ENCODE measurements around the gene MINDY4.

The MINDY4 gene

DNA sequence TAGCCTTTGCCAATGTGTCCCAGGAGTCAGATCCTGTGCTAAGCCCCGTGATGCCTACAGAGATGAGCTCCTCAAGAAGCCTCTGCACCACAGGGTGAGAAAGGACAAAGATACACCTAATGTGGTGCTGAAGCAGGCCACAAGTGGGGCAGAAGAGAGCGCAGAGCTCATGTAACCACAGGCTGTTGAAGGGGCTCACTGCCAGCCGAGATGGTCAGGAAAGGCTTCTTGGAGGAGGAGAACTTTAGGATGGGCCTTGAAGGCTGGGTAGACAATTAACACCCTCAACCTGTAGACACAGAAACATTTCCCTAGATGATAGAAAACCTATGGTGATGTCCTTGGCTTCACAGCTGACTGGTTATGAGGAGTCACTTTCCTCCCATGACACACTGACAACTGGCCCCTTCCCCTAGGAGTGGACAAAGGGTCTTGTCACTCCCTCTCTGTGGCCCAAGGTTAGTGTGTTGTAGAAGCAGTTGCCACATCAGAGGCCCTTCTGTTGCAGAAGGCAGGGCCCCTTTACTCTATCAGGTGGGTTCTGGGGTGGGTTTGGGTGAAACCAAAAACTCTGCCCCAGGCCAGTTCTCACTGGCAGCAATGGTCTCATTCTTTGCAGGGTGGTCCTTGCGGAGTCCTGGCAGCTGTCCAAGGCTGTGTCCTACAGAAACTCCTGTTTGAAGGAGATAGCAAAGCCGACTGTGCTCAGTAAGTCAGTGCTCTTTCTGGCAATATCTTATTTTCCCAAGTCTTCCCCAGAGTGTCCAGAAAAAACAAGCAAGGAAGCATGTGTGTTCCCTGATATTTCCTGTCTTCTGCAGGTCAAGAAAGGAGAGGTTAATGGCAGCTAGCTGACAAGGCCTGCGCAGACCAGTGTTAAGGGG lies 69.2 kb downstream of the MINDY4 start:
- no peak for DNase-seq

DNA sequence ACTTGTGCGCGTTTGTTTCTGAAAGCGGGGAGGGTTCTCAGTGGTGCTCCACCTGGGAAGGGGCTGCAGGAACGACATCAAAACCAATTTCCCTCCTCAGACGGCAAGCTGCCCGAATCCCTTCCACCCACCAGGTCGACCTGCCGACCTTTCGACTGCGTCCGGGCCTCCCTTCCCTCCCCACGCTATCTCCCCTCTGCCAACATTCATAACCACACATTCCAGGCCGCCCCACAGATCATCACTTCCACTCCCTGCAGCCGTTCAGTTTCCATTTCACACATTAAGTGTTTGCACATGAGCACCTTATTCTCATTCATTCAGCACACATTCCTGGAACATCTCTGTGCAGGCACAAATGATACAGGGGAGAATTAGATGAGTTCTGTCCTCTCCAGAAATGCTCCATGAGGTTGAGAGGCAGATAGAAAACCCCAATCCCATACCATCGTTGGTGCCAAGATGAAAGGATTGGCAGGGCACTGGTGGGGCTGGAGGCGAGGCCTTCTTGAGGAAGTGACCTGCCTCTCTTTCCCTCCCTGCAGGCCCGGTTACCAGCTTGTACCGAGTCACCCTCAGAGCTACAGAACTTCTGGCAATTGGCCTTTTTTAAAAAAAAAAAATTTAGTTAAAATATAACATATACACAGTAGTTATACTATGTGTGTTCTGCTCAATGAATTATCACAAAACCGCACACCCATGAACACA lies 70.0 kb downstream of the MINDY4 start:
- DNase-seq = no peak

DNA sequence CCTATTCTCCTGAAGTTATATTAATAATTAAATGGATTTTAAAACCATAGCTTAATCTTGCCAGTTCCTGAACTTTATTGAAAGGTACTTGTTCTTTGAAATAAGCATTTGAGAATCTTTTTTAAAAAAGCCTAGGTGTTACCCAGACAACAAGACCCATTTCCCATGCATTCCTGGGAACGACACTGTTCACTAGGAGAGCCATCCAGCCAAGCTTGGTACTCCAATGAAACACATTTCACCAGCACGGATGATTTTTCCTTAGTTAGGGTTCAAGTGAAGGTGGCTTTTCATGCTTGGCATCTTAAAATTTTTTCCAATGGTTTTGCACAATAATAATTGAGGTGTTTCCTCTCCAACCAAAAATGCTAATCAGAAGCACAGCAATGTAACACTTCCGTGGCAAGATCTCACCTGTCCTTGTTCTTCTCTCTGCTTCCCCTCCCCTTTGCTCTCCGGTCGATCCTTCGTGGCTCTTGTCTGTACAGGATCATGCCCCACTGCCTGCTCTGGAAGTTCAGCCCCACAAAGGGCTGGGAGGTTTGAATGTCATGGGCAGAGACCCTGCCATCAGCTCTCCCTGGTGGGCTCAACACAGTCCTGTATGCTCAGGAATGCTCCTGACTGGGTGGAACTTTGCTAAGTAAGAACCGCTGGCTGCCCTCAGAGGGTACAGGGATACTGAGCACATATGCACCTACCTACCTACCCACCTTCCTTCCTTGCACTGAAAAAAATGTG lies 70.8 kb downstream of the MINDY4 start:
- DNase-seq = no peak

DNA sequence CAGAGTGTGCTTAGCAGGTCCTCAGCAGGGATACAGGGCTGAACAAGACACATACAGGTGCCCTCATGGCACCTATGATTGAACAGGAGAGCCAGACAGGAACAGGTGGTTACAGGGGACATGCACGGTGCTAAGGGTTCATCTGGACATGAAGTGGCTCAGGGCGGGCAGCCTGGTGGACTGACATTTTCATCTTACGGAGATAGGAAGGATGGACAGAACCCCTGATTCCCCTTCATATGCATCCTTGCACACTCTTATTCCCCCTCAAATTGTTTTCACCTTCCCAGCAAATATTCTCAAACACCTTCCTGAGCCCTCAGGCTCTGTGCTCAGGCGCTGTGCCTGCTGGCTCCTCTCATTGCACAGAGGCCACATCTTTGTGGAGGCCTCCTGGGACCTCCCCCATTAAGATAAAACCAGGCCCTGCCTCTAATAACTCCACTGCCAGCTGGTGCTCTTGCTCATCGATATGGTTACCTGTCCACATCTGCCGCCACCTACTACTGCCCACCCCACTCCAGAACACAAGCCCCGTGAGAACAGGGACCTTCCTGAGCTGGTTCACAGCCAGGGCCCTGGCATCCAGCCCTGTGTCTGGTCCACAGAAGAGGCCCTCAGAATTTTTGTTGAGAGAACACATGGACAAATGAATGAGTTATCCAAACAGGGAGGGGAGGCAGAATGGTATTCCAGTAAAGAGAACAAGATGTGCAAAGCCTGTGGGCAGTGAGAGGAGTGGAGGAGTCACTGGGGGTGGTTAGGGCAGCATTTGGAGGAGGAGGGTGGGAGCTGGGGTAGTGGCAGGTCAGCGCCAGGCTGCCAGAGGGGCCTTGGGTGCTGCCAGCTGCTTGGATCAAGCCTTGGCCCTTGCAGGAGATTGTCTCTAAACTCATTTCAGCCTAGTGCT lies 71.6 kb downstream of the MINDY4 start:
- no peak for DNase-seq

DNA sequence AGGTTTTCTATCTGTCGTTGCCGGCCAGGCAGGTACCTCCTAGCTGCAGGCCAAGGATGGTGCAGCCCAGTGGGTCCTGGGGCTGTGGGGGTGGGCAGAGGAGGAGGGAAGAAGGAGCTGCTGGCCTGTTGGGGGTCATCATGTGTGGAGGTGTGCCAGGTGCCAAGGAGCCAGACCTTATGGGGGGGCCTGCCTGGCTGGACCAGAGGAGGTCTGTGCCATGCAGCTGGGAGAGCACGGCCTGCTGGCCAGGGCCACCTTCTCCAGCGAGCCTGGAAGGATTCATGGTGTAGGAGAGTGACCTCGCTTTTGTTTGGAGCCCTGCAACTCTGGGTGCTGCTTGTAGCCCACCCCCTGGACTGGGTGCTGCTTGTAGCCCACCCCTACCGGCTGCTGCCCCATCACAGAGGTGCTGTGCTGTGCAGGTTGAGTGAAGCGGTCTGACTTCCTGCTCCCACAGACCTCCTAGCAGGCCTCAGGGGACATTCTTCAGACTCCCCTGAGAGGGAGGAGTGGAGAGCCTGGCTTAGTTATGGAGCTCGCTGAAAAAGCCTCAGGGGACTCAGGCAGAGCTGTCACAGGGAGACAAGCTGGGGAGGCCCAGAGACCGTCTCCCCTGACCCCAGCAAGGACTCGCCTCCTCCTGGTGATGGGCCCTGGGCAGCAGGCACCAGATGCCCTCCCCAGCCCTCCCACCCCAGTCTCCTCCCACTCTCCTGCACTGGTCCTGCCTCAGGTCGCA lies 72.7 kb downstream of the MINDY4 start:
- DNase-seq = no peak

DNA sequence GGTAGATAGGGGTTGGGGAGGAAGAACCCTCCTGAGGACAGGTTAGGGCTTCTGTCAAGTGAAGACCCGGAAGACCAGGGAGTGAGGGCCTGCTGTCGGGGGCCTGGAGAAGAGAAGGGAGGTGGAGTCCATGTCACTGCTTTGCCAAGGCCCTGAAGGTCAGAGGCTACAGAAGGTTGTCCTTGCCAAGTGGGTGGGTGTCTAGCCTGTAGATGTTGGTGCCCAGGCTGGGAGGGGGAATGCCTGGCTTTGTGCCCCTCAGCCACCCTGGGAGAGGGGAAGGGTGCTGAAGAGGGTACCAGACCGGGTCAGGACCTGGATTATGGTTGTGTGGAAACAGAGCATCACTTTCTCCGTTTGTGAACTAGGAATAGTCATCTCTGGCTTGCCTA lies 73.3 kb downstream of the MINDY4 start:
- no peak for DNase-seq

DNA sequence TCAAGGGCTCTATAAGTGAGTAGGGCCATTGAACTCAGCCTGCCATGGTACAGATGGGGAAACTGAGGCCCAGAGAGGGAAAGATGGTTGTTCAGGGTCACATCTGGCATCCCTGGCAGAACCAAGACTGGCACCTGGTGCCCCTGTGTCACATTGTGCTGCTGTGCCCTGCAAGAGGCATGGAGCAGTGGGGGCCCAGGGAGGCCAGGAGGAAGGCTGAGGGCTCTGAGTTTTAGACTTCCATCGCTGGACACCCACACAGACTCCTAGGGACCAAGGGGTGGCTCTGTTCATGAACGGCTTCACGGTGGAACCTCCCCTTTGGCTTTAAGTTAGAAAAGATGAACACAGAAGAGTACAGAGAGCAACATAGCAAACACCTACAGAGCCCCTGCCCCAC lies 73.7 kb downstream of the MINDY4 start:
- no peak for DNase-seq

DNA sequence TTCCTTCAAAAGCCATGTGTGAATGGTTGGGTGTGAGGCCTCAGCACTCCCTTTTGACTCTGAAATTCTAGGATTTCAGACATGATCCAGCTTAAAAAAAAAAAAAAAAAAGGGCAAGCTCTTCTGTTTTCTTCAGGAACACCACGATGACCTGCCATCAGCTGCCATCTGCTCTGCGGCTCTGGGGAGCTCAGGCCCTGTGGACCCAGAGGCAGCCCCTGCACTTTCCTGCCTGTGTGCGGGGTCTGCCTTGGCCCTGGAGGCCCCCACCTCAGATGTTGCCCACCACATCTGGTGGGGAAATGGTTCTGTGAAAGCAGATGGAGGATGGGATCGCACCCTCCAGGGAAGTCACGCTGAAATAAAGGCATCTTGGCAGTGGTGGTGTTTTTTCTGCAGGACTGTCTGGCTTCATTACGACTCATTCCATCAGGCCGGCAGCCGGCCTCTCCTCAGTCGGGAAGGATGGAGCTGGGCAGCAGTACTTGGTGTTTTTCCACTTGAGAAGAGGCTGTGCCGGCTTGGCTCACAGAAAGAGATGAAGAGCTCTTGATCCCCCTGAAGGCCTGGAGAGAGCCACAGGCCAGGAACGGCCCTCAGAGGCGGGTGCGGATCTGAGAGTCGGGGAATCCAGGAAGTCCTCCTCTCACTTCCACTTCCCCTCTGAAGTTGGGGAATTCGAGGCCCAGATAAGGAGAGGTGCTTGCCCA lies 74.4 kb downstream of the MINDY4 start:
- no peak for DNase-seq

DNA sequence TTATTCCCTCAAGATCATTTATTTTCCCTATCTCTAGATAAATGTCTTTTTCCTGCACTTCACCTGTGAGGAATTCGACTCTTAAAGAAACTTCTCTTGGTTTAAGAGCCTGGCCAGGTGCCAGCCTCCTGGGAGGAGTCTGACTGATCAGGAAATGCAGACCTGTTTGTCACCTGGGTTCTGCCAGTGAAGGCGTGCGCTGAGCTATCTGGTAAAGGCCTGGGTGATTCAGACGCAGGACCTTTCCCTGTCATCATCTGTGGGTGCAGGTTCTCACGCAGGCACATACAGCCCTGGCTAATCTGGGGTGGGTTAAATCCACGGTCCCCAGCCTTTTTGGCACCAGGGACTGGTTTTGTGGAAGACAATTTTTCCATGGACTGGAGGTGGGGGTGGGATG lies 75.2 kb downstream of the MINDY4 start:
- DNase-seq = no peak

DNA sequence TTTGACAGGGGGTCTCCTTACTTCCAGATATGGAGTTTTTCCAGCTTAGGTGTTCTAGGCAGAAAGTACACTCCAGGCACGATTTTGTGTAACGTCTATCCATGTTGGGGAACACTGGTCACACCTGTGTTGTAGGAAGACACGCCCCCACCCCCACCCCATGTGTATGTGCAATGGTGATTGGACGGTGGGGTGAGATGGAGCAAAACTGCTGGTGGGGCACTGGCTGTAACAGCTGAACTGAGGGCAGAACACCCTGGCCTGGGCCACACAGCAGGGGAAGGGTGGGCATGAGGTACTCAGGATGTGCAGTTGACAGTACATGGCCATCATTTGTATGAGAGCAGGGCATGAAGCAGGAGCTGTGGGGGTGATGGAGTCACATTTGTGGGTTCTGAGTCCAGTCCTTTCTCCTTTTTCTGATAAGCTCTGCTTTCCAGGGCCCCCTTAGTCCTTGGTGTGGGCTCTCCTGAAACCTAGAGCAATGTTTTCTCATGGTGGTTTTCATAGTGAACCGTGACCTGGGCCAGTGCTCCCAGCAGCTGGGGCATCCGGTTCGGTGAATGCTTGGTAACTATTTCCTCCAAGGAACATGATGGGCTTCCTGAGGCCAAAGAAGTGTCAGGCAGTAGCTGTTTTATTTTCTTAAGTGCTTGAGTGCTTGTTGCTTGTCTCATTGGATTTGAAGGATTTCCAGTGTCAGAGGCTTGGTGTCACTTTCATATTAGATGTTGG lies 77.1 kb downstream of the MINDY4 start:
- no peak for DNase-seq

DNA sequence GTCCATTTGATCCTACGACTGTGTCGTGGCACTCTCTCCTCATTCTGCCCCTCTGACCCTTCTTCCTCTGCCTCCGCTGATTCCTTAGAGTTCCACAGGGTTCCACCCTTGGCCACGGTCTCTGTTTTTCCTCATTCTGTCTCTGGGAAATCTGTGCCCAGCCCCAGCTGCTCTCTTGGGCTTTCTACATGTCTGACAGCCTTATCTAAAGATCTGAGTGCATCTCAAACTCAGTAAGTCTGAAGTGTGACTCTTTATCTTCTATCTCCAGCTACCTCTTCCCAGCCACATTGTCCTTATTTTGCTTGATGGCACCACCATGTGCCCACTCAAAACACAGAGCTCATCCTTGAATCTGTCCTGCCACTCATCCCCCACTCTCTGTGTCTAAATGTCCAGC lies 78.3 kb downstream of the MINDY4 start:
- no peak for DNase-seq

DNA sequence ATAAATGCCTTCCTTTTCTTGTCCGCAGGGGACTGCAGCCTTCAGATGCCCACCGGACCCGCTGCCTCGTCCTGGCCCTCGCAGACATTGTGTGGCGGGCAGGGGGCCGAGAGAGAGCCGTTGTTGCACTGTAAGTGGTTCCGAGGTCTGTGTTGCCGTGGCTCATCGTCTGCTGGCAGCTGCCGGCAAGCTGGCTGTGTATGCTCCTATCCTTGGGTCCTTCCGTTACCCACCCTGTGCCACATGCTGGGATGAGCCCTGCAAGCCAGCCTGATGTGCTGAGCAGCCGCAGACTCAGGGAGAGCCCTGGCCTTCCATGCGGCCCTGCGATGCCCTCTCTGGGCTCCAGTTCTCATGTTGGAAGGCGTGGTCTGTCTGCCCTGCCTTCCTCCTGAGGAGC lies 79.2 kb downstream of the MINDY4 start:
- no peak for DNase-seq

DNA sequence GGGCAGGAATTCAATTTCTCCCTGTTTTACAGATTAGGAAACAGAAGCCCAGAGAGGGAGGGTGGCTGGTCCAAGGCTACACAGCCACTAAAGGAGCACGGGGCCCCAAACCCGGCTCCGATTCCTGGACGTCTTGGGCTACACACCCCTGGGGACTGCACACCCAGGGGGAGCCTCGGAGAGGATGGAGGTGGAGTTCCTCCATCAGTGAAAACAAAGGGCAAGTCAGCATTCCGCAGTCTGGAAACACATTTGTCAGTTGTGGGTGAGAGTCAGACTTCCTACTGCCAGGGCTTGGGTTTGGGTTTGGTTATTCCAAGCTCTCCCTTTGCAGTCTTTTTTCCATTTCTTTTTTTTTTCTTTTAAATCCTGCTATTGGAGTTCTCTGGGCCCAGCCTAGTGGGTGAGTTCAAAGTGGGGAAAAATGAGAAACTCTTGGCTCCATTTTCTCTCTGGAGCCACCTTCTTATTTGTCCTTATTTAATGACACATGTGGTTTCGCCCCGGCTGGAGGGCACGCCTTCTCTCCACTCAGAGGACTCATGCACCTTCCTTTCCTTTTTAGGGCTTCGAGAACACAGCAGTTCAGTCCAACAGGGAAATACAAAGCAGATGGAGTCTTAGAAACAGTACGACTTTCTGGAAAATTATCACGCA lies 80.6 kb downstream of the MINDY4 start:
- DNase-seq = no peak

DNA sequence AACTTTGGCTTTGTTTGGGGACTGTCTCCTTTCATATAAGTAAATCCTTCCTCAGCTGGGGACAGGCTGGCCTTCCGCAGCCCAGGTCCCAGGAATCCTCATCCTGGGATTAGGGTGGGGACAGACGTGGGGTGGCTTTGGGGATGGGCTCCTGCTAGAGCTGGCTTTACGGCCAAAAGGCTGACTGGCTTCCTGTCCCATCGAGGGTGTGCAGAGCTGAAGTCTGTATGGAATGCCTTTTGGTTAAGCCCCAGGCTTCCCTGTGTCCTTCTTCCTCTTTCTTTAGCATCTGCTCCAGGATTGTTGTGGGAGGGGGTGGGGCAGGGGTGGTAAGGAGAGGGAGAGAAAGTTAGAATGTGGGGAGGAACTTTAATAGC lies 81.1 kb downstream of the MINDY4 start:
- DNase-seq = no peak

DNA sequence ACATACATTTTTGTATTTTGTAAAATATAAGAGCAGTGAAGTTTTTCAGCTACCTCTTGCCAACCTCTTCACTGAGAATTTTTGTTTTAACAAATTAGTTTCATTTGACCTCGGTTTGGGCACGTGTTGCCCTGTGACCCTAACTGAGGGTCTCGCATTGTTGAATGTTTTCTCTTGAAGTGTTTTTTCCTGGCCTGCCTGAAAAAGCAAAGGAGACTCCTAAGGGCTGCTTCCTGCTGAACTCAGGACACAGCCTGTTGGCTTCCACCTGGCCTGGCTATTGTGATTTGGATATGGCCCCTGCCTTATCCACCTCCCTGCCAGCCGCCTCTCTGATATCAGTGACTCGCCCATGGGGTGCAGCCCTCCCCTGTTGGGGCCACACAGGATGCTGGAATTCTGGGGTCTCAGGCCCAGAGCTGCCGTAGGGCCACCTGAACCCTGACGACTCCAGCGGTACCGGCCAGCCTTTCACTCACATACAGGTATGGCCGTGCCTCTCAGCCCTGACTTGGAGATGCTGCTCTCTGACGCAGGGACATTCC lies 81.6 kb downstream of the MINDY4 start:
- no peak for DNase-seq

DNA sequence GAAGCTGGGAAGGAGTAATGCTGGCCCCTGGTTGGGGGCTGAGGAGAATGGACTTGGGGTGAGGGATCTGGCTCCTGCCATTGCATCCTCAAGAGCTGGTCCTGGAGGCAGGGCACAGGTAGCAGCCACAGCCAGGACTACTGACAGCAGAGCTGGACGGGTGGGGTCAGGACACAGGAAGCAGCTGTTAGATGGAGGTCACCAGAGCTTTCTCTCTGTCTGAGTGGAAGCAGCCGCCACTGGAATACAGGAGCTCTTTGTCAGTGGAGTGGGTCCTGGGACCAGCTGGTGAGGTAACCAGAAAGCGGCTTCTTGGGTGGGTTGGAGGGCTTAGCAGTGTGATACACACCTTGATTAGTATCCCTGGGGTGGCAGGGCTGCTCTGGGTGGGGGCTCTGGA lies 82.4 kb downstream of the MINDY4 start:
- DNase-seq = no peak

DNA sequence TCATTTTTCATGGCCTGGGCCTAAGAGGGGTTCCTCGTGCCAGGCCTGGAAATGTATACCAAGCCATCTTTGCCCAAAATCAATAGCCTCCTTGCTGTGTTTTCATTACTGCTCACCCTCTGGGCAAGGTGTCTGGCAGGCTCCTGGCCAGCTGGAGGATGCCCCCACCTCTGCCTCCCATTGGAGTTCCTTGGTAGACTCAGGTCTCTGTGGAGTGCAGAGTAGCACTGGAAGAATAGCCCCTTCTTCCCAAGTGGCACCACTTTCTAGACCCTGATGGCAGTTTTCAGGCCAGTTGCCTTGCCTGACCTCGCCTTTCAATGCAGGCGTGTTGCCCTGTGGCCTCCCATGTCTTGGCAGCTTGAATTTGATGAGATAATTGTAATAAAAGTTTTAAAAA lies 84.7 kb downstream of the MINDY4 start:
- no peak for DNase-seq

DNA sequence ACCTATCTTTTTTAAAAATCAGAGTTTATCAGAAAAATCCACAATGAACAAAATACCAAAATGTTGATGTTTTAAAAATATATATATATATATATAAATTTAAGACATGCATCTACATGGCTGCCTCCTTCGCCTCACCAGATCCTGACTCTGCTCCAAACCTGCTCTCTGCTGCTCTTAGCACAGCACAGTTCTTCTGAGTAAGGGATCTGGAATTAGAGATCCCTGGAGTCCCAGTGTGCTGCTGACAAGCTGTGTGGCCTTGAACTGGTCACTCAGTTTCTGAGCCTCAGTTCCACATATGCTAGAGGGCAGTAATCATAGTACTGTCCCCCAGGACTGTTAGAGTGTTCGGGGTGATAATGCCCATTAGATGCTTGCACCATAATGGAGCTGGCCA lies 87.4 kb downstream of the MINDY4 start:
- DNase-seq = no peak

DNA sequence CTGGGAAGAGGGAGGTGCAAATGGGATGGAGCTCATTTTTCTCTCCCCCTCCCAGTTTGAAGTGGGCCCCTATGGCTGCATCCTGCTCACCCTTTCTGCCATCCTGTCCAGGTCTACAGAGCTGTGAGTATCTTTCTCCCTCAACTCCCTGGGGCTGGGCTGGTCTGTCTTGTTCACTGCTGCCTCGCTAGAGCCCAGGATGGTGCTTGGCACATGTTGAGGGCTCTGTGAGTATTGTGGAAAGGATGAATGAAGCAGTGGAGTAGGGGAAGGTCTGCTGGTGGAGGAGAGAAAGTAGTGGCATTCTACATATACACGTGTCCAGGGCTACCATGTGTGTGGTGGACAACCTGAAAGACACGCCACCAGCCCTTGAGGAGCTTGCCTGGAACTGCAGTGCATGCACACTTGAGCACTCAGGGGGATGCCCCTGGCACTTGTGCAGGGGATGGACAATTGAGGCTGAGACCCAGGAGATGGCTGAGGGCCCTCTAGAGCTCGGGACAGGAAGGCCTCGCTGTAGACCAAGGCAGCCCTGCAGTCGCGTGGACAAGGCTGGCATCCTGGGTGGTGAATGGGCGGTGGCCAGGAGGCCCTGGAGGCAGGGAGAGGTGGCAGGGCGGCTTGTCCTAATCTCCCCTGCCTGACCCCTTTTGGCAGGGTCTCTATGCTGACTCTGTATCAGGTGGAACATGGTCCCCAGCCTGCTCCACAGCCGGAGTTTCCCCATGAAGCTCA lies 88.2 kb downstream of the MINDY4 start:
- no peak for DNase-seq
